ENCODE measurements around the gene CLDN18.

Gene CLDN18

DNA sequence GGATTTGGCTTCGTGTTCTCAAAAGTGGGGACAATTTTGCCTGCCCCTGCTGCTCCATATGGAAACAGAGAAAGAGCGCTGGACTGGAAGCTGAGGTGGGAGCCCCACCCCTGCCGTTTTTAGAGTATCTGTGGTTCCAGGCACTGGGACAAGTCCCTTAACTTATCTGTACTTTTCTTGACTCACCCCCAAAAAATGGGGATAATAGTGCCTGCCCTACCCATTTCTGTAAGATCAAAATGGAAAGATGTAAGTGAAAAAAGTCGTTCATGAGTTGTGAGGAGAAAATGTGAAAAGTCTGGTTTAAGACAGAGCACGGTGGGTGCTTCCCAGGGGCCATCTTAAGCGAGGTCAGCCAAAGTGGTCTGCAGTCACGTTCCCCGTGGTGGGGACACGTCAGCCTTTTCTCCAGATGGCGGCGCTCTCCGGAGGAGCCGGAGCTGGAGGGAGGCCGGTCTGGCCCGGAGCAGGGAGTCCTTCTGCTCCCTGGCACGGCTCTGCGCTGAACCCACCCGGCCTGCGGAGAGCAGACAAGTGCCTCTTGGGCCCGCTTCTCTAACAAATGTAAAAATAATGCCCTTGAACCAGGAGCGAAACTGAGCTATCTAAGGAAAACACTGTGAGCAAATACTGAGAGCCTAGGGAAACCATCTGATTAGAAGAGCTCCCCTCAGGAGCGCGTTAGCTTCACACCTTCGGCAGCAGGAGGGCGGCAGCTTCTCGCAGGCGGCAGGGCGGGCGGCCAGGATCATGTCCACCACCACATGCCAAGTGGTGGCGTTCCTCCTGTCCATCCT is at the start of gene CLDN18:
Gene CLDN18 (plus strand): TSS at position 690 of the 797 bp plus-strand sequence. CDS start 61 bp downstream, at position 751.
- peak; percentile 31 for DNase-seq (ENCODE audit: low spot score)

DNA sequence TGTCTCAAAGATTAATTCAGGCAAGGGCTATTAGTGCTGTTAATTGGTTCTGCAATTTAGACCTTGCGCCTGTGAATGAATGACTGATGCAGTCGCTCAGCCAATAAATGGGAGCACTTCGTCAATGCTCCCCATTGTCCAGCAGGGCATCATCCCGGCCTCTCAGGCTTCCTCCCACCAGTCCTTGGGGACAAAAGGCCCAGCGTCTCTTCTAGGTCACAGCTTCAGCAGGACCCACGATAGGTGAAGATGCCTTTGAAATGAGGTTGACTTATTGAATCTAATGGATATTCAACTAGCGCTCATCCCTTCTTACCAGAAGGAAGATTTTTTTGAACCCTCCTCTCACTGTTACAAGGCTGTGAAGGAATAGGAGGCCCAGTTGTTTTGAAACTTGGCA is 47.7 kb upstream of the CLDN18 start:
- DNase-seq (ENCODE audit: low spot score), result no peak

DNA sequence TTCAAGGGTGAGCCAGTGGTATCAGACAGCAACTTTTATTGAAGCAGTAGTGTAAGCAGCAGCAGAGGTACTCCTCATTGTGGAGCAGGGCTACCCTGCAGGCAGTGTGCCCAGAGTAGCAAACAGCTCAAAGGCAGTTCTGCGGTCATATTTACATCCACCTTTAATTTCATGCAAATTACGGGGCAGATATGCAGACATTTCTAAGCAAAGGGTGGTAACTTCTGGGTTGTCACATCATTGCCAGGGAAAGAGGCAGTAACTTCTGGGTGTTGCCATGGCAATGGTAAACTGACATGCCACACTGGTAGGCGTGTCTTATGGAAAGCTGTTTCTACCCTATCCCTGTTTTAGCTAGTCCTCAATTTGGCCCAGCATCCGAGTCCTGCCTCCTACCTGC is 46.5 kb upstream of the CLDN18 start:
- no peak for DNase-seq (ENCODE audit: low spot score)

DNA sequence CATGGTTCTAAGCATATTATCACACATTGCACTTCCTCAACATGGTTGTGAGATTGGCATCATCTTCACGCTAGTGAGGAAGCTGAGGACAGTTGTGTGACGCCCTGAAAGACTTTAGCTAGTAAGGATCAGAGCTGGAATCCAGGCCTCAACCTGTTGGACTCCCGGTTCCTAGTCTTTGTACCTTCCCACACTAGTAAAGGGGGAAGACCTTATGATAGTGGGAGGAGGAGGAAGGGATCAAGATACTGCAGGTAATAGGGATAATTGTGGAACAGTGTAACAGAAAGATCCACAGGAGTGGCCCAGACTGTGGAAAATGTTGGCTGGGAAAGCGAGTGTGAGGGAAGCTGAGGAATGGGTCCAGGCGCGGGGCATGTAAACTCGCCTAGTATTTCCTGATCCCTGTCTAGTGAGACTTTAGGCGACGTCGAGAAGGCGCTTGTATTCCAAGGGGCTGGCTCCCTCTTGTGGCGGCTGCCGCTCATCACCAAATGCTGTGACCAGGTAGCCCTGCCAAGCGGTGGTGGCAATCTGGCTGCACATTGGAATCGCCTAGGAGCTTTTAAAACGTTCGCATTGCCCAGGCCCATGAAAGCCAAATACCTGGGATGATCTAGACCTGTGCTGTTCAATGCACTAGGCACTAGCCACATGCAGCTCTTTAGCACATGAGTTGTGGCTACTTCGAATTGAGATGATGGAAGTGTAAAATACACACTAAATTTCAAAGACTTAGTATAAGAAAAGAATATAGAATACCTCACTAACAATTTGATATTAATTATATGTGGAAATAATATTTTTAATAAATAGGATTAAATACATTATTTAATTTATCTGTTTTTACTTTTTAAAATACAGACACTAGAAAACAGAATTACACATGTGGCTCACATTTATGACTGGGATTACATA is 38.8 kb upstream of the CLDN18 start:
- peak; percentile 87 for DNase-seq (ENCODE audit: low spot score)

DNA sequence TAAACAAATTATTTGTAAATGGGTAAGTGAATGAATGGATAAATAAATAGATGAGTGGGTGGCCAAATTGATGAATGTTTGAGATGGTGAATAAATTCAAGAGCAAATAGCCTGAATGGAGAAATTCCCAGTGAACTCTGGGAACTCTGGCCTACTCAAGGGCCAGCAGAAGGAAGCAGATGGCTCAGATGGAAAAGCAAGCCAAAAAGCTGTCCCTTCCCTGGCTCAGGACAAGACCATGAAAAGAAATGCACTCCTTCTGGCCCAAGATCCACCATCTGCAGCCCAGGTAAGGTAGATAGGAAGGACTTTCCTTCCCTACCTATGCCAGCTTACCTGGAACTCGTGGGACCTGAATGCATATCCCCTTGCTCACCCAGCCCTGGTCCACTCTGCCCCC is 37.6 kb upstream of the CLDN18 start:
- no peak for DNase-seq (ENCODE audit: low spot score)

DNA sequence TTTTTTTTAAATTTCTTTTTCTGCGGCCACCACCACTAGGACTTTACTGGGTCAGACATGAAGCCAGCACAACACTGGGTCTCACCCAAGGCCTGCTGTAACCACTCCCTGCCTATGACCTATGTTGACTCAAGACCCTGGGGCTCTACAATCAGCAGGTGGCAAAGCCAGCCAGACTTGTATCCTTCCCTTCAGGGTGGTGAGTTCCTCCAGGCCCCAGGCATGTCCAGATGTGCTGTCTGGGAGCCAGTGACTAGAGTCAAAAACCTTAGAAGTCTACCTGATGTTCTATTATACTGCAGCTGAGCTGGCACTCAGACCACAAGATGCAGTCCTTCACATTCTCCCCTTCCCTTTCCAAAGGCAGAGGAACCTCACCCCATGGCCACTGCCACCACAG is 31.6 kb upstream of the CLDN18 start:
- DNase-seq (ENCODE audit: low spot score), result no peak

DNA sequence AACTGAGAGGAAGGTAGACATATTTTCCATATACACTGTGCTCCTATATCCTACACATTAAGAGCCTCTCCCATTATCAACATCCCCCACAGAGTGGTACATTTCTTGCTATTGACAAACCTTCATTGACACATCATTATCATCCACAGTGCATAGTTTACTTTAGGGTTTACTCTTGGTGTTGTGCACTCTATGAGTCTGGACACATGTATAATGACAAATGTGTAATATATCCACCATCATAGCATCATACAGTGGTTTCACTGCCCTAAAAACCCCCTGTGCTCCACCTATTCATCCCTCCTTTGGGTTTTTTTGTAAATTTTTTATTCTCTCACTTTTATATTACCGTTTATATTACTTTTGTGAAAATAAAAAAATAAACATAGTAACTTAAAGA is 22.2 kb upstream of the CLDN18 start:
- DNase-seq (ENCODE audit: low spot score), result no peak

DNA sequence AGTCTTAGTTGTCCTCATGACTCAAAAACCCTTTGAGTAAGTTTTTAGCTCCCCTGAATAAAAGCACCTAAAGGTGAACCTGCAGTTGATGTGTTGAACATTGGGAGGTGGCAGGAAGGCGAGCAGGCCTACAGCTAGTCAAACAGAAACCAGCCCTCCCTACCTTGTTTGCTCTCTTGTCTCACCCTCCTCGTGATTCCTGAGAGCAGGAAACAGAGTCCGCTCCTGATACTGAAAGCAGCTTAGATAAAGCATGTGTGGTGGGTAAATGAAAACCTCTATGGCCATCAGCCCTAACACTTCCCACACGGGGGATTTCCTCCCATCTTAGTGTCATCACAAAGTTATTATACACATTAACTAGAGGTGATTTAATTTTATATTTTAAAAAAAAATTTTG is 21.8 kb upstream of the CLDN18 start:
- DNase-seq (ENCODE audit: low spot score), result no peak

DNA sequence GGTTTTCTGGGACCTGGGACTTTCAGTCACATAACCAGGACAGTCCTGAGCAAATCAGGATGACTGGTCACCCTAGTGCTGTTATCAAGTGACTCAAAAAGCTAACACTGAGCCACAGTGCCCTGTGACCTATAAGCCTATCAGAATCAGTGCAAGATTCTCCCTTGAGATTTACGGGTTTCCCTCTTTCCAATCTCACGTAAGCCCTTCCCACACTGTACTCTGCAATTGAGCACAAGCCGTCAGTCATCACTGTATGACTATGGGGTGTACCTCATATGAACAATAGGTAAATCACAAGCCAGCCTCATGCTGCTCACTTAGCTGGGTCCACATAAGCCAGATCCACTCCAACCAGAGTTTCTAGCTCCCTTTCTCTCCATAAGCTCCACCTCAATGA is 21.0 kb upstream of the CLDN18 start:
- DNase-seq (ENCODE audit: low spot score), result no peak

DNA sequence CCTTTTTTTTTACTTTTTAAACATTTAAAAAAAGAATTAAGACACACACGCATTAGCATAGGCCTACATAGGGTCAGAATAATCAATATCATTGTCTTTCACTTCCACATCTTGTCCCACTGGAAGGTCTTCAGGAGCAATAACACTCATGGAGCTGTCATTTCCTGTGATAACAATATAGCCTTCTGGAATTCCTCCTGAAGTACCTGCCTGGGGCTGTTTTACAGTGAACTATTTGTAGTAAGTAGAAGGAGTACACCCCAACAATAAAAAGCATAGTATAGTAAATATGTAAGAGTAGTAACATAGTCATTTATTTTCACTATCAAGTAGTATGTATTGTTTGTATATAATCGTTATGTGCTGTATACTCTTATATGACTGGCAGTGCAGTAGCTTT is 19.5 kb upstream of the CLDN18 start:
- DNase-seq (ENCODE audit: low spot score), result no peak

DNA sequence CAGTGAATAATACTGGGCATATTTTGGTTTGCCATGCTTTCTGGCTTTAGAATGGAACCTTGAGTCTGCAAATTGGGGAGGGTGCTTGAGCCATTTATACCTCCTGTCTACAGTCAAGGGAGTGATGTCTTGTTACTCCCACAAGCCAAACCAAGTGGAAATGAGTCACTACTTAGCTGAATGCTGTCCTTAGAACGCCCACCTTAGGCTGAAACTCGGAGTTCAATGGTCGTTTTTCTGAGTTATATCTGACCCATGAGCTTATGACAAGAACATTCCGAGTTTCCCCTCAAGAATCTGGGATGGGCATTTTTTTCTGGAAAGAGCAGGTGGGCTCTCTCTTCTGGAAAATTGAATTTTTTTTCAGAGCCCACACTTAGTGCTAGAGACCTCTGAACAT is 17.4 kb upstream of the CLDN18 start:
- no peak for DNase-seq (ENCODE audit: low spot score)

DNA sequence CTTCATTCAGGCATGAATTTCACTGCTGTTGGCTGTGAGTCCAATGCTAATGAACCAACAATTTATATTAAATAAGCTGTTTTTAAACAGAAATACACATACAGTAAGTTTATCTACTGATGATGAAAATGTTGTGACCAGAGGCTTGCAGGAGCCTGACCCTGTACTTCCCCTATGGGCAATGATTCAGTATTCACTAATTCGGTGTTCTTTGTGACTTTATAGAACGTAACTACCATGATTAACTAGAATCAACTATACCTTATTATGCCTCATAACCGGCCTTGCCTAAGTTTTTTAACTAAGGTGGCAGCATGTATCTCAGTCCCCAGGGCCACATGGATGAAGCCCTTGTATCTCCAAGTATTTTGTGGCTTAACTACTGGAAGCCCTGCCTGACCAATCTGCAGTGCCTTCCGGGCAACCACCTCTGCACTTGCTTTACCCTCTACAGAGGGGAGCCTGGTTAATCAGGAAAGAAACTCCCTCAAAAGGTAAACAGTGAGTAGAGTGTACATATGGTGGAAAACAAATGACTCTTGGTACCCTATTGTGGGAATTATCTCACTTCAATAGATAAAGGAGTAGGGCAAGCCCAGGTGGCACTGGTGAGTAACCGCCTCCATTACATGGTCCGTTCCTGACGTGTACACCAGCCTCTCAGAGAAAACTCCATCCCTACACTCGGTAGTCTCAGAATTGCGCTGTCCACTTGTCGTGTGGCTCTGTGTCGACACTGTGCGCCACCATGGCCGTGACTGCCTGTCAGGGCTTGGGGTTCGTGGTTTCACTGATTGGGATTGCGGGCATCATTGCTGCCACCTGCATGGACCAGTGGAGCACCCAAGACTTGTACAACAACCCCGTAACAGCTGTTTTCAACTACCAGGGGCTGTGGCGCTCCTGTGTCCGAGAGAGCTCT is 11.6 kb upstream of the CLDN18 start:
- DNase-seq (ENCODE audit: low spot score), result no peak

DNA sequence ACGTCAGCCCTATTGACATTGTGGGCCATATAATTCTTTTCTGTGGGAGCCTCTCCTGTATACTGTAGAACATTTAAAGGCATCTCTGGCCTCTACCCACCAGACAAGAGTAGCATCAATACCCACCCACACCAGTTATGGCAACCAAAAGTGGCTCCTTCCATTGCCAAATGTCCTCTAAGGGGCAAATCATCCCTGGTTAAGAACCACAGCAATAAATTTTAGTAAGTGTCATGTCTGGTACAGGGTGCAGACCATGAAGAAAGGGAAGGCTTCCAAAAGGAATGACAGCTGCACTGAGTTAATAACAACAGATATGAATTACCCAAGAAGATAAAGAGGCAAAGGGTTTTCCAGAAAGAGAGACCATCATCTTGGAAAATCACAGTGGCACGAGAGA is 6.9 kb upstream of the CLDN18 start:
- no peak for DNase-seq (ENCODE audit: low spot score)

DNA sequence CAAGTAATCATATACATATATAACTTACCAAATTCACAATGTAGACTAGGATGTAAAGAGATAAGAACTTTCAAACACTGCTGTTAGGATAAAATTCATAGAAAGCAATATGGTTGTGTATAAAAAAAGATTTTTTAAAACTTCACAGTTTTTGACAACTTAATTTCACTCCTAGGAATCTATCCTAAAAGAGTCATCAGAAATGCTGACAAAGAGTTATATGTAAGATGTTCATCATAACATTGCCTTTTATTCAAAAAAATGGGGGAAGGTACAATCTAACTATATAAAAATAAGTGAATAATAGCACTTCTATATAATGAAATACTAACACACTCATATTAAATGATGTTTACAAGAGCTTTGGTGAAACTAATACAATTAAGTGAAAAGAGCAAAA is 4.3 kb upstream of the CLDN18 start:
- DNase-seq (ENCODE audit: low spot score), result no peak

DNA sequence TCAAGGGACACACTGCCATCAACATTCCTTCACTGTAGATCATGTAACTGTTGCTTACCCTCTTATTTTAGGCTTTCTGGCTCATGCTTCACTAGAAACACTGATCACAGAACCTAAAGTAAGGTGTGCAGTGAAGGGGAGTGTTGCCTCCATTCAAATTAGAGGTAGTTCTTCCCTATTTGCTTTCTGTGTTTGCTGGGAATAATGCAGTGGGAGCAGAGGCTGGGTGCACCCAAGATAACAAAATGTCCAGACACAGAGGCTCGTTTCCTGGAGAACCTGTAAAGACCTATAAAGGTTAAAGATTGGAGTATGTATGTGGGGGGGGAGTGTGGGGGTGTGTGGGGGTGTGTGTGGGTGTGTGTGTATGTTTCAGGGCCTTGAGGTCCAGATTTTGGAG is 2.1 kb upstream of the CLDN18 start:
- no peak for DNase-seq (ENCODE audit: low spot score)

DNA sequence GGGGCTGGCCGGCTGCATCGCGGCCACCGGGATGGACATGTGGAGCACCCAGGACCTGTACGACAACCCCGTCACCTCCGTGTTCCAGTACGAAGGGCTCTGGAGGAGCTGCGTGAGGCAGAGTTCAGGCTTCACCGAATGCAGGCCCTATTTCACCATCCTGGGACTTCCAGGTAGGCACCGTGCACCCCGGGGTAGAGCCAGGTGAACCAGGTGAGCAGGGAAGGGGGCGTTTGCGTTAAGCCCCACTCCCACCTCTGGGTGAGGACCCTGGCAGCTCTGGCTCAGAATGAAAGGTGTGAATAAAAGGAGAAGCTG is 267 bp downstream of the CLDN18 start:
- no peak for DNase-seq (ENCODE audit: low spot score)

DNA sequence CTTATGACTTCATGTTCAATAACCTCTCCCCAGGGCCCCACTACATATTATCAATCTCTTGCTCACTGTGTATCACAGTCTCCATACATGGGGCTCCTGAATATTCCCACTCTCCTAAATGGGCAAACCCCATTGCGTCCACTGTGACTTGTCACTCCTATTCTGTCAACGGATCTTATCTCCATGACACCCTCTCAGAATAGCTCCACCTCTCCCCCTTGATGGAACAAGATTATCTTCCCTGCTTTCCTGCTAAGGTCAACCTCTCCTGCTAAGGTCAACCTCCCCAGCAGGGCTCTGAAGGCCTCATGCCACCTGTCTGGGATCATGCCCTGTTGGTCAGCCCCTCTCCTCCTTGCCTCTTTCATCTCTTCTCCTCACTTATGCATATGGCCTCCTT is 1.8 kb downstream of the CLDN18 start:
- DNase-seq (ENCODE audit: low spot score), result no peak

DNA sequence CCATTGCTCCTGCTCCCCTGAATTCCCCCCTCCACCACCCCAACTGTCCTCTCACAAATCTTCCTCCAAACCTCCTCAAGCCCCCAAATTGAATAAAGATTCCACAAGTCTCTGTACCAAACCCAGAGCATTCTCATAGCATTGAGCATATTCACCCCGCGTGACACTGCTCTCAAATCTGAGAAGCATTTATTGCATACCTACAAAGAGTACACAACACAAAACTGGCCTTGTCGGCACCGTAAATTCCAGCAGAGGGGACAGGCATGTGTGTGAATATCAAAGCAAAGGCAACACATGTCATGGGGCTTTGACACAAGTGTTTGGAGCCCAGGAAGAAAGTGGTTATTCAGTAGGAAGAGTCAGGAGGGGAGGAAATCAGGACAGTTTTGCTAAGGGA is 2.6 kb downstream of the CLDN18 start:
- DNase-seq (ENCODE audit: low spot score), result no peak

DNA sequence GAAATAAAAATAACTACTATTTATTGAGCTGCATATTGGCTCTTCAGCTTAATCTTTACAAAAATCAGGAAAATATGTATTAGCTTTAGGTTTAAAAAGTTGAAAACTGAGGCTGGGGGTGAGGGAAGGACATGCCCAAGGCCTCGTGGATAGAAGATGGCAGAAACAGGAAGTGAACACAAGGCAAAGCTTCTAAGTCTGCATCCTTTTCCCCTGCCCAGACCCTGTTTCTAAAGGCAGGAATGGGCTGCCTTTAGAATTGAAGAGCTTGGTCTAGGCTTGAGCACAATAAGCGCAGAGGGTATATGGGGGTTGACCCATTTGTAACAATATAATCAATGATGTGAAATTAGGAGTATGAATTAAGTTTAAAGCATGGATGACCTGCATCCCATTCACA is 6.1 kb downstream of the CLDN18 start:
- no peak for DNase-seq (ENCODE audit: low spot score)

DNA sequence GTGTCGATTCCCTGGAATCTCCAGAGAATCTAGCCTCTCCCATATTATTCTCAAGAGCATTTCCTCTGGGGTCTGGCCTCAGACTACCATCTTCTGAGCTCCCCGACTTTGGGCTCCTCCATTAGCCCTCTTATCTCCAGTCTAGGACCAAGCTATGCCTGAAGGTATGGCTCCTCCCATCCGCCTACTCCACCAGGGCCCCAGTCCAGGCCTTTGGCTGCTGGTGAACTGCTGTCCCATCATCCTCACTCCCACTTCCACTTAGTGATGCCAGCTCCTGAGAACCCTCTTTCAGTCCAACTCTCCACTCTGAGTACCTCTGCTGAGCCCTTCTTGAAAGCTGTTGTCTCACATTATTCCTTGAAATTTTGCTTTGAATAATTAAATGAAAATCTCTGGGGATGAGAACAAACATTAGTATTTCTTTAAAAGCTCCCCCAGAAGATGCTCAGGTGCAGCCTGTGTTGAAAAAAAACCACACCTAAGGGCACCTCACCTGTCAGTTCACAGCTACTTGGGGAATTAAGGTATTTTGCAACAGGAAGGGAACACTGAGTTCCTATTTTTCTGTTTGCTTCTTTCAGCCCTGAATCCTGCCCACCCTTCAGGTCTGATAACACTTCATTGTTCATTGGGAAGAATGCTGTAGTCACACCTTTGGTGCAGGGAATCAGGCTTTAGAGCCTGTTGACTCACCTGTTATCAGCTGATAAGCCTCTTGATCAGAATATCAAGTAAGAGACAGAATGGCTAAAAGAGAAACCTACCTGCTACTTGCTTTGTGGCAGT is 9.5 kb downstream of the CLDN18 start:
- DNase-seq (ENCODE audit: low spot score), result no peak

DNA sequence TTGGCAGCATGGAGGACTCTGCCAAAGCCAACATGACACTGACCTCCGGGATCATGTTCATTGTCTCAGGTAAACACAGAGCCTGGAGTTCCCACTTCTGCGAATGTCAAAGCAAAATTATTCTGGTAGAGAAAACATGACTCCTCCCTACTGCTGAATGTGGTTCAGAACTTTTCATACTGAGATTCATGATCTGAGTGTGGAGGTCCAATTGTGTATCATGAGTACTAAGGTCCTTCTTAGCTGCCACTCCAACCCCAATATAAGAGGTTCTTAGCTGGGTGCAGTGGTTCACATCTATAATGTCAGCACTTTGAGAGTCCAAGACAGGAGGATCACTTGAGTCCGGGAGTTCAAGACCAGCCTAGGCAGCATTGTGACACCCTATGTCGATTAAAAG is 13.8 kb downstream of the CLDN18 start:
- no peak for DNase-seq (ENCODE audit: low spot score)

DNA sequence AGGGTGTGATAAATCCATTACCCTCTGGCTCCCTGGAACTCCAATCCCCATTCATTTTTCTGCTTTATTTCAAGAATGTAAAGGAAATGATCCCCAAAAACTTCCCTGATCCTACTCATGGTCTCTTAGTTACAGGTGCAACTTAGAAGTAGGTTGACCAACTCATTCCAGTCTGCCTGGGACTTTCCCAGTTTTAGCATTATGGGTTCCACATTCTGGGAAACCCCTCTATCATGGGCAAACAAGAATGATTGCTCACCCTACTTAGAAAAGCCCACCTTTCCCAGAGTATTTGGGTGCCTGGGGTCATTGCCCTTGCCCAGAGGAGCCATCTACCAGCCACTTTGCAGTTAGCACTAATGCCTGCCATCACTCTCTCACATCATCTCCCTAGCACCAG is 15.6 kb downstream of the CLDN18 start:
- no peak for DNase-seq (ENCODE audit: low spot score)

All from iPS-NIHi11 (cell line).